WERI-Rb-1 (cell line): ENCODE data around the gene TRIM6.

Experiments
- DNase-seq: peaks from one replicate; pipeline ENCODE4 v3.0.0-alpha.2; 2020
- H3K27ac ChIP-seq: fragments of 250-450 bp; sonication (Bioruptor Pico); 2 replicates; pipeline ENCODE4 v1.5.1; 2020; ENCODE audit warnings: mild to moderate bottlenecking, moderate library complexity
- H3K27me3 ChIP-seq: fragments of 250-450 bp; sonication (Bioruptor Pico); 2 replicates; pipeline ENCODE4 v1.5.1; 2021; ENCODE audit warnings: mild to moderate bottlenecking, low read depth, moderate library complexity; ENCODE audit not compliant: insufficient read depth, severe bottlenecking
- H3K36me3 ChIP-seq: fragments of 250-450 bp; sonication (Bioruptor Pico); 2 replicates; pipeline ENCODE4 v1.5.1; 2020; ENCODE audit warnings: mild to moderate bottlenecking, moderate library complexity
- H3K4me3 ChIP-seq: 2 replicates; pipeline ENCODE4 v1.5.1; 2011; ENCODE audit warnings: low read depth, mild to moderate bottlenecking, control low read depth, low read length
- H3K9me3 ChIP-seq: fragments of 250-450 bp; sonication (Bioruptor Pico); 2 replicates; pipeline ENCODE4 v1.5.1; 2021; ENCODE audit warnings: mild to moderate bottlenecking, moderate library complexity; ENCODE audit not compliant: severe bottlenecking
- CTCF ChIP-seq: IDR thresholded peaks from 2 replicates; pipeline ENCODE4 v1.5.1; 2011; ENCODE audit warnings: low read depth, mild to moderate bottlenecking, control low read depth, inconsistent platforms, low read length

The TRIM6 gene

GRCh38 chr11:5621580-5621979, 25.1 kb downstream of the TRIM6 start:
- TF ChIP-seq CTCF: no peak
- Histone ChIP-seq H3K27ac (no peak overlapping the region), H3K36me3 (no peaks in the 10 kb centered on the region), H3K27me3 (peaks cover 77% of the 10 kb centered on the region), H3K9me3 (no peaks in the 10 kb centered on the region), H3K4me3 (no peak overlapping the region)
- DNase-seq: no peak

- H3K4me3 ChIP-seq: no peak overlapping the region
- no peak overlapping the region for H3K27ac ChIP-seq
- no peaks in the 10 kb centered on the region for H3K9me3 ChIP-seq
- no peak for DNase-seq
- H3K27me3 ChIP-seq: peaks cover 79% of the 10 kb centered on the region
- H3K36me3 ChIP-seq: no peaks in the 10 kb centered on the region
- TF ChIP-seq CTCF: no peak
Observed at GRCh38 chr11:5622802-5623201, 26.4 kb downstream of the TRIM6 start.

- DNase-seq: no peak
- no peak within 1 kb of the TSS for H3K27ac ChIP-seq
- TF ChIP-seq CTCF: no peak
Observed at GRCh38 chr11:5624489-5625279, 28.2 kb downstream of the TRIM6 start, which contains the start of gene TRIM34. TRIM34 (plus strand) TSS chr11:5625001; CDS start chr11:5632332, 7,331 bp downstream.

GRCh38 chr11:5625281-5625680, 28.8 kb downstream of the TRIM6 start:
- no peak for TF ChIP-seq CTCF
- H3K36me3 ChIP-seq: no peaks in the 10 kb centered on the region
- peaks cover 85% of the 10 kb centered on the region for H3K27me3 ChIP-seq
- DNase-seq: no peak
- no peak overlapping the region for H3K27ac ChIP-seq
- no peak overlapping the region for H3K4me3 ChIP-seq
- H3K9me3 ChIP-seq: no peaks in the 10 kb centered on the region

More at GRCh38 chr11:5624489-5625279, 28.2 kb downstream of the TRIM6 start, which contains the start of gene TRIM34:
- H3K36me3 ChIP-seq: no peaks in the 10 kb centered on the region
- H3K9me3 ChIP-seq: no peaks in the 10 kb centered on the region
- peaks cover 83% of the 10 kb centered on the region for H3K27me3 ChIP-seq
- H3K4me3 ChIP-seq: no peak within 1 kb of the TSS

- H3K27me3 ChIP-seq: peaks cover 85% of the 10 kb centered on the region
- H3K9me3 ChIP-seq: no peaks in the 10 kb centered on the region
- no peak for TF ChIP-seq CTCF
- no peaks in the 10 kb centered on the region for H3K36me3 ChIP-seq
- DNase-seq: no peak
- H3K4me3 ChIP-seq: no peak overlapping the region
- no peak overlapping the region for H3K27ac ChIP-seq
Observed at GRCh38 chr11:5626196-5626595, 29.8 kb downstream of the TRIM6 start.
